SK-N-SH treated with all-trans-retinoic acid at 6 μM for 48 hours (cell line): Measurements from ENCODE around the gene TM7SF2.

ENCODE experiments used
- ATAC-seq: fragments of 200-7000 bp; cut with Tn5 transposase; 3 replicates; pipeline ENCODE4 v1.9.1; 2020; ENCODE audit warnings: mild to moderate bottlenecking, moderate library complexity
- ARNTL ChIP-seq: fragments of 450-650 bp; formaldehyde crosslinking; IDR thresholded peaks from 2 replicates; pipeline ENCODE4 v1.5.0; 2020; ENCODE audit warnings: low read depth, mild to moderate bottlenecking, moderate library complexity, borderline replicate concordance
- BACH2 ChIP-seq: fragments of 250-450 bp; sonication (Bioruptor Pico); IDR thresholded peaks from 2 replicates; pipeline ENCODE4 v1.9.0; 2021; ENCODE audit warnings: mild to moderate bottlenecking, borderline replicate concordance
- CREB5 ChIP-seq: fragments of 250-450 bp; sonication (Bioruptor Pico); IDR thresholded peaks from 2 replicates; pipeline ENCODE4 v1.5.1; 2020; ENCODE audit warnings: low read depth, mild to moderate bottlenecking, moderate library complexity
- CSRNP3 ChIP-seq: fragments of 250-450 bp; sonication (Bioruptor Pico); IDR thresholded peaks from 2 replicates; pipeline ENCODE4 v1.5.1; 2021; ENCODE audit warnings: mild to moderate bottlenecking, moderate library complexity
- ISL1 ChIP-seq: fragments of 250-450 bp; sonication (Bioruptor Pico); IDR thresholded peaks from 2 replicates; pipeline ENCODE4 v2.1.2; 2022; ENCODE audit warnings: mild to moderate bottlenecking, moderate library complexity
- OSR1 ChIP-seq: fragments of 250-450 bp; sonication (Bioruptor Pico); IDR thresholded peaks from 2 replicates; pipeline ENCODE4 v1.8.0; 2022; ENCODE audit warnings: moderate library complexity, mild to moderate bottlenecking, inconsistent platforms
- PATZ1 ChIP-seq: fragments of 250-450 bp; sonication (Bioruptor Pico); IDR thresholded peaks from 2 replicates; pipeline ENCODE4 v1.8.0; 2020; ENCODE audit warnings: mild to moderate bottlenecking, moderate library complexity, borderline replicate concordance
- POU6F1 ChIP-seq: fragments of 250-450 bp; sonication (Bioruptor Pico); IDR thresholded peaks from 2 replicates; pipeline ENCODE4 v1.8.0; 2021; ENCODE audit warnings: low read depth, mild to moderate bottlenecking, moderate library complexity, borderline replicate concordance
- PPARA ChIP-seq: fragments of 250-450 bp; sonication (Bioruptor Pico); IDR thresholded peaks from 2 replicates; pipeline ENCODE4 v1.5.0; 2020; ENCODE audit warnings: mild to moderate bottlenecking, borderline replicate concordance
- RARB ChIP-seq: fragments of 250-450 bp; sonication (Bioruptor Pico); IDR thresholded peaks from 2 replicates; pipeline ENCODE4 v1.8.0; 2021; ENCODE audit warnings: mild to moderate bottlenecking, moderate library complexity
- SNAI2 ChIP-seq: fragments of 250-450 bp; sonication (Bioruptor Pico); IDR thresholded peaks from 2 replicates; pipeline ENCODE4 v1.5.0; 2020; ENCODE audit warnings: mild to moderate bottlenecking, moderate library complexity
- TCF4 ChIP-seq: fragments of 250-450 bp; sonication (Bioruptor Pico); IDR thresholded peaks from 2 replicates; pipeline ENCODE4 v1.8.0; 2021; ENCODE audit warnings: mild to moderate bottlenecking, moderate library complexity, borderline replicate concordance
- TOX ChIP-seq: fragments of 250-450 bp; sonication (Bioruptor Pico); IDR thresholded peaks from 2 replicates; pipeline ENCODE4 v1.8.0; 2021; ENCODE audit warnings: mild to moderate bottlenecking, moderate library complexity, borderline replicate concordance
- ZFP3 ChIP-seq: fragments of 250-450 bp; sonication (Bioruptor Pico); IDR thresholded peaks from 2 replicates; pipeline ENCODE4 v1.5.0; 2020; ENCODE audit warnings: mild to moderate bottlenecking, moderate library complexity
- ZFP30 ChIP-seq: fragments of 450-650 bp; formaldehyde crosslinking; IDR thresholded peaks from 2 replicates; pipeline ENCODE4 v1.5.0; 2022; ENCODE audit warnings: mild to moderate bottlenecking, moderate library complexity
- ZNF565 ChIP-seq: fragments of 450-650 bp; formaldehyde crosslinking; conservative IDR thresholded peaks from 2 replicates; pipeline ENCODE4 v1.5.0; 2020; ENCODE audit warnings: low read depth, mild to moderate bottlenecking, moderate library complexity
- ZNF70 ChIP-seq: fragments of 450-650 bp; formaldehyde crosslinking; IDR thresholded peaks from 2 replicates; pipeline ENCODE4 v1.5.0; 2020; ENCODE audit warnings: mild to moderate bottlenecking, moderate library complexity
- ZNF8 ChIP-seq: fragments of 450-650 bp; formaldehyde crosslinking; IDR thresholded peaks from 2 replicates; pipeline ENCODE4 v1.5.0; 2020; ENCODE audit warnings: mild to moderate bottlenecking, moderate library complexity

The TM7SF2 gene

GRCh38 chr11:65084598-65085375 is 26.9 kb upstream of the TM7SF2 start (continued):
- TF ChIP-seq CSRNP3 (CRISPR knock-in tag), result no peak
- no peak for TF ChIP-seq ZFP3 (CRISPR knock-in tag)

- no peak for ATAC-seq
- TF ChIP-seq ZNF70 (CRISPR knock-in tag), result no peak
- no peak for TF ChIP-seq PATZ1 (CRISPR knock-in tag)
- no peak for TF ChIP-seq RARB (CRISPR knock-in tag)
- no peak for TF ChIP-seq ZNF565 (CRISPR knock-in tag)
- no peak for TF ChIP-seq SNAI2 (CRISPR knock-in tag)
- no peak for TF ChIP-seq OSR1 (CRISPR knock-in tag)
- TF ChIP-seq PPARA (CRISPR knock-in tag), result no peak
- no peak for TF ChIP-seq BACH2 (CRISPR knock-in tag)
- TF ChIP-seq ZFP3 (CRISPR knock-in tag), result no peak
- TF ChIP-seq POU6F1 (CRISPR knock-in tag), result no peak
- no peak for TF ChIP-seq TCF4 (CRISPR knock-in tag)
These were observed 26.2 kb upstream of the TM7SF2 start for GRCh38 chr11:65085446-65085845.

- TF ChIP-seq ARNTL (CRISPR knock-in tag), result no peak
- no peak for TF ChIP-seq CREB5 (CRISPR knock-in tag)
- no peak for TF ChIP-seq SNAI2 (CRISPR knock-in tag)
- ATAC-seq, result no peak
These were observed 24.9 kb upstream of the TM7SF2 start for GRCh38 chr11:65086809-65087208.

- no peak for ATAC-seq
- TF ChIP-seq CREB5 (CRISPR knock-in tag) (no peak), CSRNP3 (CRISPR knock-in tag) (no peak), ZNF8 (CRISPR knock-in tag) (no peak), TCF4 (CRISPR knock-in tag) (no peak), TOX (no peak), ARNTL (CRISPR knock-in tag) (no peak), ISL1 (CRISPR knock-in tag) (no peak), POU6F1 (CRISPR knock-in tag) (no peak), ZFP30 (CRISPR knock-in tag) (no peak)
These were observed 24.5 kb upstream of the TM7SF2 start for GRCh38 chr11:65087216-65087615.
